GM11168 (cell line): ENCODE data around the gene DDIT3.

Experiments used
- in situ Hi-C: fragments of 300-500 bp; cut with MboI; formaldehyde crosslinking; loops from one replicate; pipeline ENCODE4 v1.12.0; 2022; ENCODE audit warnings: low sequenced_read_pairs; ENCODE audit not compliant: unreplicated experiment

Gene DDIT3

DNA sequence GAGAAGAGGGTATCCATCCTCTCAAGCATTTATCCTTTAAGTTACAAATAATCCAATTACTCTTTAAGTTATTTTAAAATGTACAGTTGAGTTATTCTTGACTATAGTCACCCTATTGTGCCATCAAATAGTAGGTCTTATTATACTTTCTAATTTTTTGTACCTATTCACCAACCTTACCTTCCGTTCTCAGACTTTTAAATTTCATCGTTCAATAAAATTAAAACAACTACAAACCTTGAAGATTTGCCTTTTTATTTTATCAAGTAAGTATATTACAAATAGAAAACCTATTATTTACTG is 27.6 kb upstream of the DDIT3 start:
- in situ Hi-C loops = no loop called here

DNA sequence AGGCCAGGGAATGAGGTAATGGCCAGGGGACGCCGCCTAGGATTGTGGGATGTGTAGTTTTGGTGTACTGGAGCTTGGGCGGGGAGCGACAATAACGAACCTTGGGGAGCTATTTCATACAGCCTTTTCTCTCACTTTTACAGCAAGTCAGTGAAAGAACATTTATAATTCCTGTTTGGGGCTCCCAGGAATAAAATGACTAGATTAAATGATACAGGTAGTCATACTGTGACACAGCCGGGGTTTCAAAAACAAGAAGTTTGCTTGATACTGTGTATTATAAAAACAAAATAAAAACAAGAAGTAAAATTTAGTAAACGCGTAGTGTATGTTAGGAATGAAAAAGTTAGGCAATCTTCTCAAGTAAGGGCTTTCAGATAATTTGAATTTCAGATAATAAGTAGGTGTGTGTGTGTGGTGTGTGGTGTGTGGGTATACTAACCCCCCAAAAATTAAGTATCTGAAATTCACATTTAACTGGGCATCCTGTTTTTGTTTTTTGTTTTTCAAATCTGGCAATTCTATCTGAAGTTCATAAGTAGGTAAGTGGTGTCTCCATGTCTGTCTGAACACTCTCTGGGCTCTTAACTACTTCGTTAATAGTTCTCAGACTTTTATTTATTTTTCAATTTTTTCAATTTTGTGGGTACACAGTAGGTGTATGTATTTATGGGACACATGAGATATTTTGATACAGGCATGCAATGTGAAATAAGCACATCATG is 27.1 kb upstream of the DDIT3 start:
- in situ Hi-C loops = no loop called here

DNA sequence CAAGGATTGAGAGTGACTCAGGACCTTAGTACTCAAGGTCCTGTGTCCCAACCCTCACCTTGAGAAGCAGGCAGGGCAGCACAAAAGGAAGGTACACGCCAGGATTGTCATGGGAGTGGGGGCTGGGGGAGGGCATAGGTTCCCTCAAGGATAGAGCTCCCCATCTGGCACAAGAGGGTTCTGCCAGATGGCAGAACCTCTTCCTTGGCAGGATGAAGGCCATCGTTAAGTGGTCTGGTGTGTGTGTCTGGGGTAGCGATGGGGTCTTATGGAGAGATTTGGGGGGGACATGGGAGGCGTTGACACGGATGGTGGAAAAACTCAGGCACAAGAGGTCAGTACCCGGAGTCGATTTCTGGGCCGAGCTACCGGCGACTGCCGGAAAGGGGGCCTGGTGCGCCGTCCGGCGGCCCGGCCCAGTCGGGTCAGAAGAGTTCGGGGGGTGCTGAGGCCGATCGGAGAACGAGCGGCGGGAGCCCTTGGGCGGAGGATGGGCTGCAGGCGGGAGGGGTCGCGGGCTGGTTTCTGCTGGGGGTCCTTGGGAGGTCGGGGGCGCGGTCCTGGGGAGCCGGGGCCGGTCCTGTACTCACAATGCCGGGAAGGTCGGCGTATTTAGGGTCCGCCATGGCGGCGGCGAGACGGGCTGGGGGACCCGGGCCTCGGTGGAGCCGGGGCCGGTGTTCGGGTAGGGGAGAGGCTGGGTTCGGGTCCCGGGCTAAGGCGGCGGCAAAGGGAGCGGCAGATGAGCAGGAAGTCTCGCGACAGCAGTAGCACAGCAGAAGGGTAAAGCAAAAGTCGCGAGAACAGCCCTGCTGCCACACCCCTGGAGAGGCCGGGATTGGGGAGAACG is 26.3 kb upstream of the DDIT3 start, which contains the start of gene DCTN2:
Gene DCTN2 (minus strand): TSS at position 755 of the 850 bp plus-strand sequence. CDS start 129 bp downstream, at position 626.
- in situ Hi-C loops = no loop called here

DNA sequence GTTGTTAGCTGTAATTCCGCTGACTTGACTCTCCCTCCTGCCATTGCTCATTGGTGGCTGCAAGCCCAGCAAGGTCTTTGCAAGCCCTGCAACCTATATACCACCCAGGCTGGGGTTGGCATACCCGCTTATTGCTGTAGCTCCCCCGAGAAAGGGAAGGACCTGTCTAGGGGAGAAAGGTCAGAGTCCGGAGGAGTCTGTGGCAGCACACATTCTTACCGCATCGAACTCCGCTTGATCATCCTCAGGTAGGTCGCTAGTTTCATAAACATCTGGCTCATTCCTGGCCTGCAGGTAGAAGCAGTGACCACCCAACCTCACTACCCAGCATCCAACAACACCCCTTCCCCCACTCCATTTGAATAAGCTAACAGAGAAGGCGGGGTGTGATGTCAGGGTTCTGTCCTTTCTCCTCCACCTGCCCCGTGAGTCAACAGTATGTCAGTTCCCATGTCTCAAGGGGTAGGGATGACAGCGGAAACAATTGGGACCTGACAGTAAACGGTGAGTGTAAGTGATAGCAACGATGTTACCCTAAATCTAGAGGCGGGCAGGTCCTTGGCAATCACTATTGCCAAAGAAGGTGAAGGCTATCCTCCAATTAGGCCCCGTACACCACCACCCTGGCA is 25.6 kb upstream of the DDIT3 start:
- in situ Hi-C loops = no loop called here

DNA sequence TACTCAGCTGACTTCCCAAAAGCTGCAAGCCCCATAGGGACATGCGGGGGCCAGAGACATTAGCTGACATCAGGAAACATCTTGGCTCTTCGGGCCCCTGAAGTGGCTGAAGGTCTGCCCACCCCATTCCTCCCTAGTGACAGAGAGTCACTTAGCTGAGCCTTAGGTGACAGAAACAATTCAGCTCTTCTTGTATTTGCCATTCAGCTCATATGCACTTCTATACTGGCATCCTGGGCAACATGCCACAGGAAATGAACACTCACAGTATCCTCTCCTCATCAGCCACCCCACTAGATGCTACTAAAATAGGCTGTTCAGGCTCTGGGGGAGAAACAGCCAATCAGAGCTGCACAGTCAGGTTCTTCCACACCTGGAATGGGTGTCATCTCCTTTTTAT is 23.3 kb upstream of the DDIT3 start:
- in situ Hi-C loops = no loop called here

DNA sequence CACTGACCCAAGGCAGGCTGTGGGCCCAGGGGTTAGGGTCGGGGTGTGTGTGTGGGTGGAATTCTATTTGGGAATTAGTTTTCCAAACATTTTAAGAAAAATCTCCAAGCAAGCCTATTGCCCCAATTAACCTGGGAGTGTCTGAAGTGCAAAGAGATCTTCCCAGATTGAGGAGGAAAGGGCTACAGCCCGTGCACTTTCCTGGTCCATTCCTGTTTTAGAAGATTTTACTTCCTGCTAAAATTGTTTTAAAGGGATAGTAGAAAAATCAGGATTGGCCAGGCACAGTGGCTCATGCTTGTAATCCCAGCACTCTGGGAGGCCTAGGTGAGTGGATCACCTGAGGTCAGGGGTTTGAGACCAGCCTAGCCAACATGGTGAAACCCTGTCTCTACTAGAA is 21.4 kb upstream of the DDIT3 start:
- in situ Hi-C loops = no loop called here

DNA sequence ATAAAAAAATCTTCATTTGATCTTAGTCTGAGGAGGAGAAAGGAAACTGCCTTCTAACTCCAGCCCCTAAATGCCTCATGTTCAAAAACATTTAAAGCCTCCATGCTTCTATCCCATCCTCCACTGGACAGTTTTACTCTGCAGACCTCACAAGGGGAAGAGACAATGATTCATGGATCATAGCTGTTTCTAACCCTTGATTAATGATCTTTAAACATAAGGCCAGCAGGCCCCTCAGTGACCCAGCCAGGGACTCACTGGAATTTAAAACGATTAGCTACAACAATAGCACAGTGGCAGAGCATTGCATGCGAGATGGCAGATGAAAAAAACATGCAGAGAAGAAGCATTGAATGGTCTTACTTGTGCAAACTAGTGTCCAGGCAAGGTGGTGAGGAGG is 20.7 kb upstream of the DDIT3 start:
- in situ Hi-C loops = no loop called here

DNA sequence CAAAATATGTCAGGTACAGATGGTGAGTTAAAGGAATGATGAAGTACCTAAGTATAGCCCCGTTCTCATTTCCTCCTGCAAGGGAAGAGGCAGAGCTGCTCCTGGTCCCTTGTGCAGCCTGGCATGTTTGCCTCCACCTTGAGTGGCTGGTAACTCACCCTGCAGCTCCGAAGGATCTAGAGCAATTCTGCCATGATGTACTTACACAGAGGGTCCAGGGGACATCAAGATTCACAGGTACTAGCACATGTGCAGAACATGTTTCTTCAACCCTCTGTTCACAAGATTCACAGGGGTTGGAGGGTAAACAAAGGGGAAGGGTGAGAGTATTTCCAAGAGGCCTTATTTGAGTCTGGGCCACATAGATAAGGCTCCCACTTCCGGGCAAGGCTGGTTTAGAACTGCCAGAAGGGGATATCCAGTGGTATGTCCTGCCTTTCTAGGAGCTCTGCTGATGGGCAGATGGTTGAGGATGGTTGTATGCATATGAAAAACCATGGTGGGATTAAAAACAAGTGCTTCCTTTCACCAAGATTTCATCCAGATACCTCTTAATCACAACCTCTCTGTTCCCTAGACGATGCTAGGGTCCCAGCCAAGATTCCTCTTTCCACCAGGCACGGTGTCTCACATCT is 18.9 kb upstream of the DDIT3 start:
- in situ Hi-C loops = no loop called here

DNA sequence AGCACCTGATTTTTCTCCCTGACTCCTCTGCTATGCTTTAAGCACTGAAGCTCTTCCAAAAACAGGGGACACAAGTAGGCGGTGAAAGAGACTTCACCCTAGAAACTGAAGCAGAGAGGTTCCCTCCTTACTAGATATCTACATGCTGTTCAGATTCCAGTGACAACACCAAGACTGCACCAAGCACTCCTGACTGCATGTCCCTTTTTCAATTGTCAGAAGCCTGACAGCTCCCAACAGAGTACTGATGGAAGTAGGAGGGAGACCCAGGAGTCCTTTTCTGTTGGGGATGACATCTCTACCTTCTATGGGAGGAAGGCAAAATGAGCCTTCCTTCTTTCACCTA is 16.3 kb upstream of the DDIT3 start:
- in situ Hi-C loops = no loop called here

DNA sequence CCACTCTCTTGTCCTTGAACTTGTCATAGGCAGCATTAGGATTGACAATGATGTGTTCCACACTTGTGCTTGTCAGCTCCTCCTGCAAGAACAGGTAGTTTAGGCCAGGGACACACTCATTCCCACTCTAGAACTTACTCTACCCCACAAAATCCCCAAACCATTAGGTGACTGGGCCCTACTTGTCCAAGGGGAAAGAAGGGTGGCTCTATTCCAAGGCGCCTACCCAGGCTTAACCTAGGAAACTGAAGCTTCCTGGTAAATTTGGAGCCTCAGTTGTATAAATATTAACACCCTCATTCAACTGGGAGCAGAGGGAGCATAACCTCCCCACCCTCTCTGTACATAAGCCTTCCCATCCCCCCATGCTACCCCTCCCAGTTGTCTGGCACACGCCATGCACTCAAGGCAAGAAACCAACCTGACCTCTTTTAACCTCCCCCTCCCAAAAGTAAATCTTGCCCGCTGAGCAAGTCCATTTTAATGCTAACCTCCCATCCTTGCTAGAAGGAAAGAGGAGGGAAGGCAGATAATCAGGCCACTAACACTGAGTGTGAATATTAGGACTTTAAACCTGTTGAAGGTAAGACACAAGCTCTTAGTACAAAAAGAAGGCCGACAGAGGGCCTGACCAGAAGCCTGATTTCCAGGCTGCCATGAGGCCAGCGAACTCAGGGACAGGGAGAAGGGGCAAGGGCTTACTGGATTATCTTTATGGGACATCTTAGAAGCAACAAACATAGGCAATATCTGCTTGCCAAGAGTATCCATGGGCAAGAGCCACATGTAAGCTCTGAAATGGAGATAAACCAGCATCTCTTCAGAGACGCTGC is 15.7 kb upstream of the DDIT3 start:
- in situ Hi-C loops = no loop called here

DNA sequence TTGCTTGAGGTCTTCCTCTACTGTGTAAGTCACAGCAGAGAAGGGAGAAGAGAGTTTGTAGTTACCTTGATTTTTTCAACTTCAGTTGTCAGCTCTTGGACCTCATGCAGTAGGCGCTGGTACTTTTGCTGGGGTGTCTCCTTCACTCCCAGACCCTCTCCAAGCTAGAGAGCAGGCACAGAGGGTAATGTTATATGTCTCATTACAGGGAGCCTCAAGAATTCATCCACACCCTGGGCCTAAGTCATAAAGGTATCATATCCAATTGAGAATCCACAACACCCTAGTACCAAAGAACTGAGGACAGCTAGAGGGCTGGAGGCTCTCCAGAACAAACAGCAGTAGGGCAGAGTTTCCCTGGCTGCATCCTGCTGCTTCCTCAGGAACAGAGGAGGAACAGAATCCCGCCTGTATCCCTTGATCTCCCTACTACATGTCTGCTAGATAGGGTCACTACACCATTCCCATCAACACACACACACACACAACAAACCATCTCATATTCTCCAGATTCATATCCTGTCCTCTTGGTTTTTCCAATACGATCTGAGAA is 14.8 kb upstream of the DDIT3 start:
- in situ Hi-C loops = no loop called here

DNA sequence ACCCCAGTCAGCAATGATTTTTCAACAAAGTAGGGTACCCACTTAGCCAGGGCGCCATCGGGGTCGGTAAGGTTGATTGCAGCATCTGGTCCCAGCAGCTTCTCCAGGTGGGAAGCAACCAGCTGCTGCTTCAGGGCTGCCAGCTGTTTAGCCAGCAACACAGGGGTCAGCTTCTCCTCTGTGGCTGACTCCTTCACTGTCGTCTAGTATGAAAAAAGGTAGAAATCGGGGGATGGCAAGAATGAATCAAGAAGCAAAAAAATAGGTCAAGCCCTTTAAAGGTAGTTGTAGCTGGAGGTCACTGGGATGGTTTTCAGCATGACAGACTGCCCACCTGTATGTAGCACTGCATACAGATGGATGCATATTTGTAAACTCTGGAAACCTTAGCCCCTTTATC is 13.9 kb upstream of the DDIT3 start:
- in situ Hi-C loops = no loop called here

DNA sequence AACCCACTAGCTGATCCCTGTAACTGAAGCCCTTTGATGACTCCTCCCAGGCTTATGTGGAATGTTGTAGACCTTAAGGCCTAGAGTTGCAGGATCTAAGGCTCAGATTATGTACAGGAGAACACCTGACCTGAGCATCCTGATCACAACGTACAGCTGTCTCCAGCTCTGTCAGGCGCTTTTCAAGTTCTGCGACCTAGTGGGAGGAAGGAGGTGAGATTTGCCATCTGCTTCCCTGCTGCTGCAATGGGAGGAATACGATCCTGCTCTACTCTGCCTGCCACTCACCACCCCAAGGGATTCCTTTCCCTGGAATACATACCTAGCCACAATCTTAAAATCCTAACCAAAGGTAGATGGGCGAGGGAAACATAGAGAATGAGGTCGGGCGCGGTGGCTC is 12.8 kb upstream of the DDIT3 start:
- in situ Hi-C loops = no loop called here

DNA sequence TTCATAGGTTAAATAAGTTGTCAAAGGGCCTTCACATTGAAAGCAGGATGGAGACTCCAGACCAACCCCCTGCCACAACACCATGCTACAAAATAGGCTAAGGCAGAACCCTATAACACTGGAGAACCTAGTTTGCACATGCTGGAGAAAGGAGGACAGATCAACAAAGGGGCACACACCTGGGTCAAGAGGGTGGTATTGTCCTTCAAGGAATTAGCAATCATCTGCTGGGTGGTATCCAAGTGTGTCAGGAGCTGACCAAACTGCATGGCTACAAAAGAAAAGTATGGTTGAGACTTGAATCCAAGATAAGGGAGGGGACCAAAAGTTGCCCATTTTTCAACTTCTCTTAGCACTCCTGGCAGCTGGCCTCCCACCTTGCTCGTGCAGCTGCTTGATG is 11.5 kb upstream of the DDIT3 start:
- in situ Hi-C loops = no loop called here

DNA sequence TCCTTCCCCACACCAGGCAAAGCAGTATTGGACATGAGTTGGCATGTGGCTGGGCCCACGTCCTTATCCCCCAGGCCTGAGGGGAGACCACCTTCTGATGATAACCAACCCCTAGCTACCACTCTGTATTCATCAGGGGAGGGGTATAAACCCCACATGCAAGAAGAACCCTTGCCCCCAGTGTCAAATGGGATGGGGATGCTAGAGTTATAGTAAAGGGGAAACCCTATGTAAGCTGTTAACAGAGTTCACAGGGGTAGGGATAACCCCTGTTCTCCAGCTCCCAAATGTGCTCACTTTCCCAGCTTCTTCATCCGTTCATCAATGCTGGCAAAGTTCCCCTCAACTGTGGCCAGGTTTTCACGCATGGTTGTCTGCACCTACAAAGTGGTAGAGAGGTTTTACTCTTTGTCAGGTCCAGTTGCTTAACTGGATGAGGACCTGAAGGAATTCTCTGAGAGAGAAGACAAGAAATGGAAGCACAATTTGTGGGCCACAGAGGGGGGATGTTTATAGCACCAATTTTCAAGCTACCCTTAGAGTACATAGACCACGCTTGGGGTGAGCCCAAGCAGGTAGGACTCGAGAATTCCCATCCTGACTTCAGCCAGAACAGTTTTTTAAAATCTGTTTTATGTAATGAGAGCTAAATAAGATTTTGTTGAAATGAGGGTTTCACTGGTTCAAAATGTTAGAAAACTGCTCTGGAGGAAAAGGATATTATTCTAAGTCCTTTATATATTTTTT is 10.3 kb upstream of the DDIT3 start:
- in situ Hi-C loops = no loop called here

DNA sequence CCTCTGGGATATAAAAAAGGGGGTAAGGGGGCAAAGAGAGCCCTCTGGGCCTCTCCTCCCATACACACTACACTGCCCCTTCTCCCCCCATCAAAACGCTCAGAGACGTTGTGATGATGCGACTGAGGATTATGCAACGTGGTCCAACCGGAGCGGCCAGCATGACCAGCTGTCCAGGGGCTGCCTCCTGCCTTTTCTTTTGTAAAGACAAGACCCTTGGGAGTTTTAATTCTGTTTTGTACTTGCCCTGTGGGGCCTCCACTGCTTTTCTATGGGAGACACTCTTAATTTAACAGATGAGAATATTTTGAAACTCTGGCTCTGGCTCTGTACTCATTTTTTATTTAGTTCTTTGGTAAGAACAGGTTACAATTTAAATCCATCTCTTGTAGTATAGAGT is 9.5 kb upstream of the DDIT3 start:
- in situ Hi-C loops = no loop called here

DNA sequence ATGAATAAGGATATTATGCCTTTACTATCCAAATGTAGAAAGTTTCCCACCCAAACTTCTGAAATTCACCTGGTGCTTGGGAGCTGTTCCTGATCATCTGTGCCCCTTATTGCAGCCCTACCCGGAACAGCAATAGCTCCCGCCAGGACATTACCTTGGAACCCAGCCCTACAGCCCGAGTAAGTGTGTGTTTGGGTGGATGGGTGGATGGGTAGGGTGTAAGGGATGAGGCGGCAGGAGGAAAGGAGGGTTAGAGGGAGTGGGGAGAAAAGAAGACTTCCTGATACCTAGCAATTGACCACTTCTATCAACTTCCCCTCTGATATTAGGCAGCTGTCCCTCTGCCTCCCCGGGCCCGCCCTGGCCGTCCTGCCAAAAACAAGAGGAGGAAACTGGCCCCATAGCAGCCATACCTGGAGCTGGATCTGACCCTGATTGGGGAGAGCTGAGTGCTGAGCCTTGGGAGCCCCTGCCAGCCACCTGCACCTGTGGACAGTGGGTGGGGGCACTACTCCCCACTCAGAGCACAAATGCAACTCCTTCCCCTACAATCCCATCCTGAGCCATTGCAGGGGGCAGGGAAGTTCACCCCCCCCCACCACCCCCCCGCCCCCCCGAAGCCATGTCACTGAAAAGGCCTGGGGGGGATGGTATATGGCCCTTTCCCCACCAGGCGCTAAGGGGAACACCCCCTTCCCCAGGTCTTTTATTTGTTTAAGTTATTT is 8.7 kb upstream of the DDIT3 start:
- in situ Hi-C loops = no loop called here

DNA sequence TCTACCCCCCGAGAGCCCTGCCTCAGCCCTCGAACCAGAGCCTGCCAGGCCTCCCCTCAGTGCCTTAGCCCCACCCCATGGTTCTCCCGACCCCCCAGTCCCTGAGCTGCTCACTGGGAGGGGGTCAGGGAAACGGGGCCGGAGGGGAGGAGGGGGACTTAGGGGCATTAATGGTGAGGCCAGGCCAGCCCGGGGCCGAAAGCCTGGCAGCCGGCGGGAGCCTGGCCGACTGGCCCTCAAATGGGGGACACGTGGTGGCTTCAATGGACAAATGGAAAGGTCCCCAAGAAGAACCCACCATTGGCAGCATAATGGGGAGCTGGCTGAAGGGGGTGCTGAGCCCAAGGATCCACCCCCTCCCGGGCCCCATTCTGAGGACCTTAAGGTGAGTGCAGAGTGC is 7.9 kb upstream of the DDIT3 start:
- in situ Hi-C loops = no loop called here

DNA sequence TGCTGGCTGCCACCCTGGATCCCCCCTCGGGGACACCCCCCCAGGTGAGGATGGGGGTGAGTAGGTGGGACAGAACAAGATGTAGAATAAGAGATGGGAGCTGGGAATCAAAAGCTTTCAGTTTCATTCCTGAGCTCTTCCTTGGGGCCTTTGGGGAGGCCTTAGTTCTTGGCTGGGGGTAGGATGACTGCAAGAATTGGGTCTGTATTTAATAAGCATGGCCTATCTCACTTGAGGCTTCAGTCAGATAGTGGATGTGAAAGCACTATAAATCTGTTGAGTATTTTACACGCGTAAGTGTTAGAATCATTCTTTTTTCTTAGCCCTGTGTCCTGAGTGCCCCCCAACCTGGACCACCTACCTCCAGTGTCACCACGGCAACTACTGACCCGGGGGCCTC is 6.9 kb upstream of the DDIT3 start:
- in situ Hi-C loops = no loop called here
